ENCODE data around the gene ZBTB17. TPM values are rescaled to one million over a fixed set of nuclear protein-coding genes. Genes with fewer than 3 reads are reported as not detected.

The ZBTB17 gene
- total and polyA plus RNA-seq, 2 experiments from 2014 or later = 21.9 to 26.6 TPM

- no peak overlapping the region for H3K4me3 ChIP-seq
- 0 out of 2 replicates have a peak overlapping the region, but pooled peaks have one; percentile 2 for H3K4me2 ChIP-seq
- H3F3A ChIP-seq (replicated peaks; ENCODE audit: low read depth) = no peaks in the 10 kb centered on the region
- ATAC-seq = peak; percentile 62
- peaks cover 97% of the 10 kb centered on the region for H3K79me2 ChIP-seq (replicated peaks; ENCODE audit: insufficient read depth)
- Mint-ChIP-seq H3K9me3 (no peaks in the 10 kb centered on the region), H3K4me3 (no peak overlapping the region), H3K36me3 (ENCODE audit: low read depth) (no peaks in the 10 kb centered on the region), H3K4me1 (peaks cover 15% of the 10 kb centered on the region), H3K27me3 (ENCODE audit: insufficient read depth, low read depth, poor library complexity) (peaks cover 3% of the 10 kb centered on the region), H3K27ac (peak overlapping the region; percentile 95)
- H3K36me3 ChIP-seq (ENCODE audit: insufficient read depth) = no peaks in the 10 kb centered on the region
- H2AFZ ChIP-seq = no peak overlapping the region
- H3K4me1 ChIP-seq (ENCODE audit: insufficient read depth) = peaks cover 12% of the 10 kb centered on the region; the same call in 1 of the 2 replicates
- peaks cover 12% of the 10 kb centered on the region; the same call in 1 of the 2 replicates for H4K20me1 ChIP-seq (replicated peaks; ENCODE audit: insufficient read depth)
- no peak for TF ChIP-seq STAT1 (IDR thresholded peaks at IDR 0.05; ENCODE audit: unreplicated experiment)
- TF ChIP-seq ZNF331 (CRISPR knock-in tag; IDR thresholded peaks at IDR 0.05; ENCODE audit: low read depth) = no peak
- TF ChIP-seq REST (IDR thresholded peaks at IDR 0.05; ENCODE audit: unreplicated experiment) = no peak
- TF ChIP-seq CREB1 (CRISPR knock-in tag; IDR thresholded peaks at IDR 0.05; ENCODE audit: low read depth) = no peak
- no peak for TF ChIP-seq NANOG (IDR thresholded peaks at IDR 0.05; ENCODE audit: borderline replicate concordance)
- no peak for TF ChIP-seq ETS1 (IDR thresholded peaks at IDR 0.05)
- TF ChIP-seq POLR2AphosphoS5 (IDR thresholded peaks at IDR 0.05; ENCODE audit: low read depth) = no peak
- no peak for TF ChIP-seq CTCF (conservative IDR thresholded peaks at IDR 0.05; ENCODE audit: low read depth in 2 of 2)
- no peak for TF ChIP-seq ZNF462 (CRISPR knock-in tag; IDR thresholded peaks at IDR 0.05)
- TF ChIP-seq JUNB (IDR thresholded peaks at IDR 0.05; ENCODE audit: unreplicated experiment) = no peak
- TF ChIP-seq ZNF114 (CRISPR knock-in tag; IDR thresholded peaks at IDR 0.05) = no peak
- no peak for TF ChIP-seq EZH2 (IDR thresholded peaks at IDR 0.05; ENCODE audit: low read depth, unreplicated experiment)
- TF ChIP-seq EZH2phosphoT487 (IDR thresholded peaks at IDR 0.05; ENCODE audit: unreplicated experiment) = no peak
- H3K27ac ChIP-seq (ENCODE audit: low read depth) = peak overlapping the region; percentile 69; the same call in 1 of the 2 replicates
- peak; percentile 32 for DNase-seq (ENCODE audit: low spot score)
- no peaks in the 10 kb centered on the region for H3K27me3 ChIP-seq (ENCODE audit: insufficient read depth)
- H3K9me2 ChIP-seq (ENCODE audit: insufficient read depth) = no peaks in the 10 kb centered on the region
Observed at GRCh38 chr1:15900662-15901279, 75.1 kb downstream of the ZBTB17 start.

All from GM23338 (cell line).